Keratinocyte (primary cell): ENCODE data around the gene SYNE1. TPM values are rescaled to one million over a fixed set of nuclear protein-coding genes. Genes with fewer than 3 reads are reported as not detected.

Experiments used
- DNase-seq: peaks from one replicate; pipeline ENCODE4 v3.0.0-alpha.2; 2011; ENCODE audit warnings: low read depth, missing footprints, low spot score
- FAIRE-seq: peaks from 2 replicates; lab custom pipeline; 2011; peaks lifted over from hg19 to GRCh38; lab: Jason Lieb, UNC
- H2AFZ ChIP-seq: 2 replicates; pipeline ENCODE4 v1.6.0; 2012; ENCODE audit warnings: low read length, control low read depth, inconsistent platforms; ENCODE audit not compliant: control insufficient read depth
- H3K27ac ChIP-seq: 2 replicates; pipeline ENCODE4 v1.5.1; 2011; ENCODE audit warnings: low read length; ENCODE audit not compliant: control insufficient read depth, insufficient read depth
- H3K27me3 ChIP-seq: 3 replicates; pipeline ENCODE4 v1.6.0; 2011; ENCODE audit warnings: low read length; ENCODE audit not compliant: control insufficient read depth, insufficient read depth; ENCODE audit errors: extremely low read depth
- H3K36me3 ChIP-seq, 2 experiments: 2 replicates in 1 of 2; 3 replicates in 1 of 2; pipeline ENCODE4 v1.5.1; 2011; ENCODE audit warnings: low read length in 2 of 2, mild to moderate bottlenecking in 1 of 2; ENCODE audit not compliant: control insufficient read depth in 2 of 2, insufficient read depth in 2 of 2; ENCODE audit errors: extremely low read depth in 1 of 2
- H3K4me1 ChIP-seq: 3 replicates; pipeline ENCODE4 v1.5.1; 2011; ENCODE audit warnings: low read length; ENCODE audit not compliant: control insufficient read depth, insufficient read depth; ENCODE audit errors: extremely low read depth
- H3K4me2 ChIP-seq: 3 replicates; pipeline ENCODE4 v1.6.0; 2011; ENCODE audit warnings: low read depth, low read length; ENCODE audit not compliant: control insufficient read depth, insufficient read depth; ENCODE audit errors: extremely low read depth
- H3K4me3 ChIP-seq, 3 experiments: fragments of 200-600 bp in 1 of 3; sonication (generic) in 1 of 3; 2 replicates in 2 of 3; 3 replicates in 1 of 3; pipeline ENCODE4 v1.5.1; 2011 to 2016; ENCODE audit warnings: low read length in 3 of 3, mild to moderate bottlenecking in 3 of 3, control low read depth in 2 of 3, inconsistent platforms in 1 of 3, low read depth in 1 of 3, mixed read lengths in 1 of 3, mixed run types in 1 of 3, moderate library complexity in 1 of 3; ENCODE audit not compliant: control insufficient read depth in 2 of 3, insufficient read depth in 2 of 3; ENCODE audit errors: extremely low read depth in 1 of 3
- H3K79me2 ChIP-seq: 2 replicates; pipeline ENCODE4 v1.6.0; 2012; ENCODE audit warnings: low read length; ENCODE audit not compliant: control insufficient read depth, insufficient read depth
- H3K9ac ChIP-seq: 3 replicates; pipeline ENCODE4 v1.6.0; 2011; ENCODE audit warnings: low read length; ENCODE audit not compliant: control insufficient read depth, insufficient read depth; ENCODE audit errors: extremely low read depth
- H3K9me1 ChIP-seq: 3 replicates; pipeline ENCODE4 v1.6.0; 2011; ENCODE audit warnings: low read length; ENCODE audit not compliant: control insufficient read depth, insufficient read depth; ENCODE audit errors: extremely low read depth
- H3K9me3 ChIP-seq: 2 replicates; pipeline ENCODE4 v1.5.1; 2012; ENCODE audit warnings: low read depth, low read length; ENCODE audit not compliant: control insufficient read depth
- H4K20me1 ChIP-seq: 3 replicates; pipeline ENCODE4 v1.6.0; 2011; ENCODE audit warnings: low read length; ENCODE audit not compliant: control insufficient read depth, insufficient read depth; ENCODE audit errors: extremely low read depth
- EZH2 ChIP-seq: IDR thresholded peaks from one replicate; pipeline ENCODE4 v1.6.1; 2012; ENCODE audit warnings: inconsistent platforms, mild to moderate bottlenecking, low read length, moderate library complexity
- dilution Hi-C: fragments of 300-500 bp; cut with MboI; formaldehyde crosslinking; loops from one replicate; pipeline ENCODE4 v1.7.0; 2020; ENCODE audit warnings: low sequenced_read_pairs; ENCODE audit not compliant: extremely low pct_ligation_motif_present
- polyA plus RNA-seq, 5 experiments: library from polyadenylated mRNA; depleted of rRNA in 3 of 5; stranded (reverse) in 3 of 5; stranded (forward) in 1 of 5; unstranded in 1 of 5; fragments of >200 nt; gene quantifications; 1 replicate in 1 of 5; 2 replicates in 3 of 5; 3 replicates in 1 of 5; pipeline versions ENCODE4 v1.2.1 to v1.2.3, GENCODE V29; 2011 to 2012; ENCODE audit warnings: missing spikeins in 2 of 5, low read depth in 1 of 5, low replicate concordance in 1 of 5
- TF ChIP-seq, protein P1 (sequence below), 3 experiments: IDR thresholded peaks in 1 of 3; conservative IDR thresholded peaks in 1 of 3; optimal IDR thresholded peaks in 1 of 3; 2 replicates in 2 of 3; 3 replicates in 1 of 3; pipeline versions ENCODE3 to v1.5.1; 2011; ENCODE audit warnings: low read length in 3 of 3, mild to moderate bottlenecking in 3 of 3, moderate library complexity in 2 of 3, control low read depth in 1 of 3, inconsistent platforms in 1 of 3; ENCODE audit not compliant: insufficient read depth in 2 of 3; ENCODE audit errors: extremely low read depth in 1 of 3

SYNE1 gene
- polyA plus RNA-seq, 1 donor (not counting 4 experiments of a cell fraction or from before 2014, with no cell fraction given) = 4.0 TPM

DNA sequence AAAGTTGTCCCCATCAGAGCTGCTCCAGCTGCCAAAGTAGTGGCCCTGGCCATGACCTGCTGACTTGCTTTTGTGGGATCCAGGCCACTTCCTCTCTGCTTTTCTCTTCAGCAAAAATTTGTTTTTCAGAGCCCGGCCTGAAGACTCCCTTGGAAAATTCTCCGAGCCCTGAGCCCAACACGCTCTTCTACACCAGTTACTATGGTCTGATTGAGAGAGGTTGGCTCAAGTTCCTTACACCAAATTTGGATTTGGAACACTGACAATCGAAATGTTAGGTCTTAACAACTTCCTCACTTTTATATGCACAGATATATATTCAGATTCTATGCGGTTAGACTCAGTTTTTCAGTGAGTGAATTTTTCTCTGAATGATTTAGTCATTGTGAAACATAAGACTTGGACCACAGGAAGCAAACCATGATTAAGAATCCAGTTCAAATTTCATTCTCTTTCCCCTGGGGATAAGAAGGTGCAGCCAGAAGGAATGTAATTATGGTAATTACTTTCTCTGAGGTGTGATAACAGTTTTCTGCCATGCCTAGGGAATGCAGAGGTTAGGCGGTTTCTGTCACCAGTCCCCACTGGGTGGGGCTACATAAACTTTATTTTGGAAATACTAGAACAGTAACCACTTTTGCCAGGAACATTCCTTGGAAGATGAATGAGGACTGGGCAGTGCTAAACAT lies 365.2 kb downstream of the SYNE1 start:
- dilution Hi-C loops = no loop called here
- no peaks in the 10 kb centered on the region for H3K9me3 ChIP-seq
- H3K9me1 ChIP-seq = no peaks in the 10 kb centered on the region
- H3K27ac ChIP-seq = peak overlapping the region; percentile 60
- no peaks in the 10 kb centered on the region for H4K20me1 ChIP-seq
- no peaks in the 10 kb centered on the region for H3K36me3 ChIP-seq
- H3K4me3 ChIP-seq = no peak overlapping the region
- no peaks in the 10 kb centered on the region for H3K27me3 ChIP-seq
- no peaks in the 10 kb centered on the region for H3K79me2 ChIP-seq
- H3K9ac ChIP-seq = peak overlapping the region; percentile 3
- H3K4me1 ChIP-seq = peaks cover 41% of the 10 kb centered on the region
- H3K4me2 ChIP-seq = peak overlapping the region; percentile 62
- no peak for TF ChIP-seq EZH2
- TF ChIP-seq, protein P1, sequence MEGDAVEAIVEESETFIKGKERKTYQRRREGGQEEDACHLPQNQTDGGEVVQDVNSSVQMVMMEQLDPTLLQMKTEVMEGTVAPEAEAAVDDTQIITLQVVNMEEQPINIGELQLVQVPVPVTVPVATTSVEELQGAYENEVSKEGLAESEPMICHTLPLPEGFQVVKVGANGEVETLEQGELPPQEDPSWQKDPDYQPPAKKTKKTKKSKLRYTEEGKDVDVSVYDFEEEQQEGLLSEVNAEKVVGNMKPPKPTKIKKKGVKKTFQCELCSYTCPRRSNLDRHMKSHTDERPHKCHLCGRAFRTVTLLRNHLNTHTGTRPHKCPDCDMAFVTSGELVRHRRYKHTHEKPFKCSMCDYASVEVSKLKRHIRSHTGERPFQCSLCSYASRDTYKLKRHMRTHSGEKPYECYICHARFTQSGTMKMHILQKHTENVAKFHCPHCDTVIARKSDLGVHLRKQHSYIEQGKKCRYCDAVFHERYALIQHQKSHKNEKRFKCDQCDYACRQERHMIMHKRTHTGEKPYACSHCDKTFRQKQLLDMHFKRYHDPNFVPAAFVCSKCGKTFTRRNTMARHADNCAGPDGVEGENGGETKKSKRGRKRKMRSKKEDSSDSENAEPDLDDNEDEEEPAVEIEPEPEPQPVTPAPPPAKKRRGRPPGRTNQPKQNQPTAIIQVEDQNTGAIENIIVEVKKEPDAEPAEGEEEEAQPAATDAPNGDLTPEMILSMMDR (optimal IDR thresholded peaks at IDR 0.05 in 1 of 3, IDR thresholded peaks at IDR 0.05 in 1 of 3, conservative IDR thresholded peaks at IDR 0.05 in 1 of 3; ENCODE audit: extremely low read depth in 1 of 3, insufficient read depth in 2 of 3, low read length in 3 of 3) = no peak
- peak overlapping the region; percentile 65 for H2AFZ ChIP-seq
- FAIRE-seq (peak; percentile 86), DNase-seq (peak; percentile 75)

DNA sequence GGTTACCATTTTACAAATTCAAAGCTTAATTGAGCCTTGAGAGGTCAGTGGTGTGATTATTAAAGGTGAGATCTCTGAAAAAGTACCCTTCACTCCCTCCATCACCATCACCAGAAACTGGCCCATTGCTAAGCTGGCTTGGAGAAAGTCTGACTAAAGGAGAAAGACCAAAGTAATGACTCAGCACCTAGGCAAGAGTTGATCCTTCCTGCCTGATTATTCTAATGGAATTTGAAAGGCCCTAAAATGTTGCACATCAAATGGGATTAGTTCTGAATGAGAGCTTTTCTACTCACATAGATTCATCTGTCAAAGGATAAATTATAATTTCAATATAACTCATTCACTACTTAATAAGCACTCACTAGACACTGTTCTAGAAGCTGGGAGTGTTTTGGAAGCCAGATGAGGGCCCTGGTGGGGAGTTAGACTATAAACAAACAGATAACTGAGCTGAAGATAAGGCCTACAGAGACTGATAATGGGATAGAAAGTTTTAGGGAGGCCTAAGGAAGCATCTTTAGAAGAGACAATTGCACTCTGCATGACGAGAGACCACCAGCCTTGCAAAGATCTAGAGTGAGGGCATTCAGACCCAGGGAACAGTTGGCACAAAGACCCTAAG lies 366.7 kb downstream of the SYNE1 start:
- FAIRE-seq (peak; percentile 91), DNase-seq (no peak)
- TF ChIP-seq EZH2 = no peak
- TF ChIP-seq, protein P1 (optimal IDR thresholded peaks at IDR 0.05 in 1 of 3, IDR thresholded peaks at IDR 0.05 in 1 of 3, conservative IDR thresholded peaks at IDR 0.05 in 1 of 3; ENCODE audit: extremely low read depth in 1 of 3, insufficient read depth in 2 of 3, low read length in 3 of 3) = no peak
- H3K9ac ChIP-seq = no peak overlapping the region
- dilution Hi-C loops = no loop called here
- H3K79me2 ChIP-seq = no peaks in the 10 kb centered on the region
- no peaks in the 10 kb centered on the region for H4K20me1 ChIP-seq
- no peaks in the 10 kb centered on the region for H3K9me3 ChIP-seq
- H3K4me3 ChIP-seq = no peak overlapping the region
- no peaks in the 10 kb centered on the region for H3K9me1 ChIP-seq
- no peak overlapping the region for H2AFZ ChIP-seq
- H3K36me3 ChIP-seq = no peaks in the 10 kb centered on the region
- no peaks in the 10 kb centered on the region for H3K27me3 ChIP-seq
- peaks cover 41% of the 10 kb centered on the region for H3K4me1 ChIP-seq
- H3K27ac ChIP-seq = no peak overlapping the region
- H3K4me2 ChIP-seq = no peak overlapping the region
